A549 (cell line): Measurements from ENCODE around the gene TTC5.

Experiments used
- EP300 ChIP-seq, 2 experiments: fragments of >200 bp; sonication (Bioruptor Twin); formaldehyde crosslinking; IDR thresholded peaks; 2 replicates in 1 of 2; 3 replicates in 1 of 2; pipeline ENCODE4 v1.6.1; 2016 to 2017
- SMC3 ChIP-seq: fragments of >200 bp; sonication (Bioruptor Twin); formaldehyde crosslinking; IDR thresholded peaks from 3 replicates; pipeline ENCODE4 v1.6.1; 2018; ENCODE audit warnings: inconsistent platforms

DNA sequence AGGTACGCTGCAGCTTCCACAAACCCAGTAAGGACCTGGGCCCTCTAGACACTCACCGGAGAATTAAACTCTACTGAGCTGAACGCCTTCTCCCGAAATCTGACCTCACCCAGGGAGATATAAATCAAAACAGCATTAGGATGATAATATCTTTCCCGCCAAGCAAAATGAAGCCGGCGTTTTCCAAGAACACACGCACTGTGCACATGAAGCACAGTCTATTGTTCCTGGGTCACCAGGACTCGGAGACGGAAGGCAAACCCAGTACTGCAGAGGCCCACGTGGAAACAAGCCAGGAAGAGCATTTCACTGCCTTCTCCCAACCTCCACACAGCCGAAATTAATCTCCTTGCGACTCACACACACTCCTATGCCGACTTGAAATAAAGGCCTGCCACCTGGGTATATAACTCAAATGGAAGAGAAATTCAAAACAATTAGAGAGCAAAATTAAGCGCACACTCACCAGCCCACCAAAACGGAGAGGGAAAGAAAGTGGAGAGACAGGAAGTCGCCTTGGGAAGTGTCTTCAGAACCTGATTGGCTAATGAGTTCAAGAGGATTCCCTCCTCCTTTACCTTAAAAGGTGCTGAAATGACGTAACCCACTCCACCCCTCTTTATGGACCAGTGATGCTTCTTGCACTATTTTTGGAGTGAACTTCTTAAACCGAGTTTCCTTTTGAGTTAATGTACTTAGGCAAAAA, 27.2 kb upstream of the TTC5 start, which contains the start of gene CCNB1IP1:
- TF ChIP-seq EP300 (IDR thresholded peaks at IDR 0.05) (no peak), SMC3 (no peak)
